ENCODE measurements around the gene PODXL2. TPM values are rescaled to one million over a fixed set of nuclear protein-coding genes. Genes with fewer than 3 reads are reported as not detected.

The PODXL2 gene
- total RNA-seq, 1 experiment from 2014 or later = 15.3 TPM

DNA sequence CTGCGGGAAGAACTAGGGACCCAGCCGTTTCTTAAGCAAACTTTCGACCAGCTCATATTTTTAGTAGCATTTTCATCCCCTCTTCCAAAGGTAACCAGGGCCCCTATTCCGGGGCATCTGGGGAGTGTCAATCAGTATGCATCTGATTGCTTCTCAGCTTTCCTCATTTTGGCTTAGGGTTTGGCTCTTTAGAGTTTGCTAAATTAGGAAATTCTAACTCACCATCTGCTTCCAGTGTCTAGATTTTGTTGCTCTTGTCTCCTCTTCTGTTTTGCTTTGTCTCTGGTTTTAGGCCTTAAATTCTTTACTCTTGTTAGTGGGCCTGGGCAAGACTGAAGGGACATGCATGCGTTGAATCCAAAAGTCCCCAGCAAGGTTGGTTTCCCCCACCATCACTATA is 34.2 kb downstream of the PODXL2 start:
- no peak overlapping the region for H3K4me3 ChIP-seq (ENCODE audit: low read depth in 2 of 2, low read length in 2 of 2)
- TF ChIP-seq TCF7L2 (IDR thresholded peaks at IDR 0.05; ENCODE audit: low read depth, low read length) (no peak), POLR2AphosphoS5 (IDR thresholded peaks at IDR 0.05; ENCODE audit: low read depth, low read length) (no peak), SIN3A (IDR thresholded peaks at IDR 0.05; ENCODE audit: borderline replicate concordance, insufficient read depth, low read depth, low read length) (no peak)
- TF ChIP-seq, protein P1, sequence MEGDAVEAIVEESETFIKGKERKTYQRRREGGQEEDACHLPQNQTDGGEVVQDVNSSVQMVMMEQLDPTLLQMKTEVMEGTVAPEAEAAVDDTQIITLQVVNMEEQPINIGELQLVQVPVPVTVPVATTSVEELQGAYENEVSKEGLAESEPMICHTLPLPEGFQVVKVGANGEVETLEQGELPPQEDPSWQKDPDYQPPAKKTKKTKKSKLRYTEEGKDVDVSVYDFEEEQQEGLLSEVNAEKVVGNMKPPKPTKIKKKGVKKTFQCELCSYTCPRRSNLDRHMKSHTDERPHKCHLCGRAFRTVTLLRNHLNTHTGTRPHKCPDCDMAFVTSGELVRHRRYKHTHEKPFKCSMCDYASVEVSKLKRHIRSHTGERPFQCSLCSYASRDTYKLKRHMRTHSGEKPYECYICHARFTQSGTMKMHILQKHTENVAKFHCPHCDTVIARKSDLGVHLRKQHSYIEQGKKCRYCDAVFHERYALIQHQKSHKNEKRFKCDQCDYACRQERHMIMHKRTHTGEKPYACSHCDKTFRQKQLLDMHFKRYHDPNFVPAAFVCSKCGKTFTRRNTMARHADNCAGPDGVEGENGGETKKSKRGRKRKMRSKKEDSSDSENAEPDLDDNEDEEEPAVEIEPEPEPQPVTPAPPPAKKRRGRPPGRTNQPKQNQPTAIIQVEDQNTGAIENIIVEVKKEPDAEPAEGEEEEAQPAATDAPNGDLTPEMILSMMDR (IDR thresholded peaks at IDR 0.05) = no peak
- TF ChIP-seq, protein P2, sequence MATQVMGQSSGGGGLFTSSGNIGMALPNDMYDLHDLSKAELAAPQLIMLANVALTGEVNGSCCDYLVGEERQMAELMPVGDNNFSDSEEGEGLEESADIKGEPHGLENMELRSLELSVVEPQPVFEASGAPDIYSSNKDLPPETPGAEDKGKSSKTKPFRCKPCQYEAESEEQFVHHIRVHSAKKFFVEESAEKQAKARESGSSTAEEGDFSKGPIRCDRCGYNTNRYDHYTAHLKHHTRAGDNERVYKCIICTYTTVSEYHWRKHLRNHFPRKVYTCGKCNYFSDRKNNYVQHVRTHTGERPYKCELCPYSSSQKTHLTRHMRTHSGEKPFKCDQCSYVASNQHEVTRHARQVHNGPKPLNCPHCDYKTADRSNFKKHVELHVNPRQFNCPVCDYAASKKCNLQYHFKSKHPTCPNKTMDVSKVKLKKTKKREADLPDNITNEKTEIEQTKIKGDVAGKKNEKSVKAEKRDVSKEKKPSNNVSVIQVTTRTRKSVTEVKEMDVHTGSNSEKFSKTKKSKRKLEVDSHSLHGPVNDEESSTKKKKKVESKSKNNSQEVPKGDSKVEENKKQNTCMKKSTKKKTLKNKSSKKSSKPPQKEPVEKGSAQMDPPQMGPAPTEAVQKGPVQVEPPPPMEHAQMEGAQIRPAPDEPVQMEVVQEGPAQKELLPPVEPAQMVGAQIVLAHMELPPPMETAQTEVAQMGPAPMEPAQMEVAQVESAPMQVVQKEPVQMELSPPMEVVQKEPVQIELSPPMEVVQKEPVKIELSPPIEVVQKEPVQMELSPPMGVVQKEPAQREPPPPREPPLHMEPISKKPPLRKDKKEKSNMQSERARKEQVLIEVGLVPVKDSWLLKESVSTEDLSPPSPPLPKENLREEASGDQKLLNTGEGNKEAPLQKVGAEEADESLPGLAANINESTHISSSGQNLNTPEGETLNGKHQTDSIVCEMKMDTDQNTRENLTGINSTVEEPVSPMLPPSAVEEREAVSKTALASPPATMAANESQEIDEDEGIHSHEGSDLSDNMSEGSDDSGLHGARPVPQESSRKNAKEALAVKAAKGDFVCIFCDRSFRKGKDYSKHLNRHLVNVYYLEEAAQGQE (IDR thresholded peaks at IDR 0.05; ENCODE audit: insufficient read depth in 1 of 2, low read depth in 2 of 2, low read length in 1 of 2) = no peak
- intact Hi-C loops (cut with micrococcal nuclease; ENCODE audit: unreplicated experiment) (no loop called here), in situ Hi-C loops (cut with HindIII; ENCODE audit: low pct_unique_long_range_greater_than_20kb, low sequenced_read_pairs) (no loop called here)
- DNase-seq (ENCODE audit: low read depth, low spot score) = no peak
- H3K36me3 ChIP-seq (ENCODE audit: control insufficient read depth, insufficient read depth, low read length) = no peaks in the 10 kb centered on the region
- BruUV-seq (replicated peaks) = no TSS peak
- ATAC-seq = no peak
- H3K4me1 ChIP-seq (ENCODE audit: control insufficient read depth, insufficient read depth, low read length) = no peaks in the 10 kb centered on the region
- CTCF ChIA-PET = interaction anchor here (0.6 to 1.4 kb wide), 3 partner anchors 31 to 1231 kb away, joined by 3 to 5 read pairs (median 3); no protein-coding TSS in a partner anchor
- H3K27me3 ChIP-seq (ENCODE audit: control insufficient read depth, insufficient read depth, low read length) = no peaks in the 10 kb centered on the region
- no peak overlapping the region for H3K27ac ChIP-seq (ENCODE audit: low read length)
- POLR2A ChIA-PET = no interaction called here
- no peaks in the 10 kb centered on the region for H3K9me3 ChIP-seq (ENCODE audit: control insufficient read depth, insufficient read depth, low read depth, low read length)

GRCh38 chr3:127665165-127665564 is 36.2 kb downstream of the PODXL2 start:
- POLR2A ChIA-PET = no interaction called here
- Histone ChIP-seq H3K36me3 (ENCODE audit: control insufficient read depth, insufficient read depth, low read length) (no peaks in the 10 kb centered on the region), H3K27ac (ENCODE audit: low read length) (no peak overlapping the region), H3K4me3 (ENCODE audit: low read depth in 2 of 2, low read length in 2 of 2) (no peak overlapping the region), H3K9me3 (ENCODE audit: control insufficient read depth, insufficient read depth, low read depth, low read length) (no peaks in the 10 kb centered on the region), H3K27me3 (ENCODE audit: control insufficient read depth, insufficient read depth, low read length) (no peaks in the 10 kb centered on the region), H3K4me1 (ENCODE audit: control insufficient read depth, insufficient read depth, low read length) (no peaks in the 10 kb centered on the region)
- in situ Hi-C loops (cut with HindIII; ENCODE audit: low pct_unique_long_range_greater_than_20kb, low sequenced_read_pairs) = no loop called here
- CTCF ChIA-PET = no interaction called here
- DNase-seq (ENCODE audit: low read depth, low spot score) (no peak), ATAC-seq (no peak)
- intact Hi-C loops (cut with micrococcal nuclease; ENCODE audit: unreplicated experiment) = no loop called here
- no TSS peak for BruUV-seq (replicated peaks)
- TF ChIP-seq TCF7L2 (IDR thresholded peaks at IDR 0.05; ENCODE audit: low read depth, low read length) = no peak
- no peak for TF ChIP-seq POLR2AphosphoS5 (IDR thresholded peaks at IDR 0.05; ENCODE audit: low read depth, low read length)

GRCh38 chr3:127665586-127665985 is 36.6 kb downstream of the PODXL2 start:
- H3K36me3 ChIP-seq (ENCODE audit: control insufficient read depth, insufficient read depth, low read length) = no peaks in the 10 kb centered on the region
- ChIA-PET POLR2A (no interaction called here), CTCF (no interaction called here)
- in situ Hi-C loops (cut with HindIII; ENCODE audit: low pct_unique_long_range_greater_than_20kb, low sequenced_read_pairs) (no loop called here), intact Hi-C loops (cut with micrococcal nuclease; ENCODE audit: unreplicated experiment) (no loop called here)
- H3K9me3 ChIP-seq (ENCODE audit: control insufficient read depth, insufficient read depth, low read depth, low read length) = no peaks in the 10 kb centered on the region
- no peak overlapping the region for H3K4me3 ChIP-seq (ENCODE audit: low read depth in 2 of 2, low read length in 2 of 2)
- DNase-seq (ENCODE audit: low read depth, low spot score) (no peak), ATAC-seq (no peak)
- TF ChIP-seq SIN3A (IDR thresholded peaks at IDR 0.05; ENCODE audit: borderline replicate concordance, insufficient read depth, low read depth, low read length) (no peak), POLR2AphosphoS5 (IDR thresholded peaks at IDR 0.05; ENCODE audit: low read depth, low read length) (no peak), TCF7L2 (IDR thresholded peaks at IDR 0.05; ENCODE audit: low read depth, low read length) (no peak)
- TF ChIP-seq, protein P1 (IDR thresholded peaks at IDR 0.05) = no peak
- TF ChIP-seq, protein P2 (IDR thresholded peaks at IDR 0.05; ENCODE audit: insufficient read depth in 1 of 2, low read depth in 2 of 2, low read length in 1 of 2) = no peak
- no TSS peak for BruUV-seq (replicated peaks)
- no peak overlapping the region for H3K27ac ChIP-seq (ENCODE audit: low read length)
- no peaks in the 10 kb centered on the region for H3K4me1 ChIP-seq (ENCODE audit: control insufficient read depth, insufficient read depth, low read length)
- H3K27me3 ChIP-seq (ENCODE audit: control insufficient read depth, insufficient read depth, low read length) = no peaks in the 10 kb centered on the region

All from Panc1 (cell line).